HEK293 (cell line): ENCODE measurements around the gene S100B.

Experiments used
- GLI4 ChIP-seq: fragments of 450-650 bp; formaldehyde crosslinking; IDR thresholded peaks from 2 replicates; pipeline ENCODE4 v1.5.1; 2016; ENCODE audit warnings: missing biosample characterization, missing genetic modification characterization
- KLF1 ChIP-seq: fragments of 450-650 bp; formaldehyde crosslinking; IDR thresholded peaks from 2 replicates; pipeline ENCODE4 v1.5.1; 2016; ENCODE audit warnings: missing biosample characterization, missing genetic modification characterization
- KLF7 ChIP-seq: fragments of 450-650 bp; formaldehyde crosslinking; IDR thresholded peaks from 2 replicates; pipeline ENCODE4 v1.5.1; 2016; ENCODE audit warnings: missing biosample characterization, missing genetic modification characterization, borderline replicate concordance
- OVOL3 ChIP-seq: fragments of 450-650 bp; formaldehyde crosslinking; IDR thresholded peaks from 2 replicates; pipeline ENCODE4 v1.5.1; 2016; ENCODE audit warnings: missing biosample characterization, missing genetic modification characterization
- REPIN1 ChIP-seq: fragments of 450-650 bp; formaldehyde crosslinking; IDR thresholded peaks from 2 replicates; pipeline ENCODE4 v1.5.1; 2017; ENCODE audit warnings: missing biosample characterization, missing genetic modification characterization, low read depth
- SP7 ChIP-seq: fragments of 450-650 bp; formaldehyde crosslinking; IDR thresholded peaks from 2 replicates; pipeline ENCODE4 v1.5.1; 2016; ENCODE audit warnings: missing biosample characterization, missing genetic modification characterization
- TCF7L2 ChIP-seq: IDR thresholded peaks from 2 replicates; pipeline ENCODE4 v1.6.1; 2011; ENCODE audit warnings: low read depth, mild to moderate bottlenecking, inconsistent platforms, low read length, moderate library complexity, borderline replicate concordance
- ZBTB10 ChIP-seq: fragments of 450-650 bp; formaldehyde crosslinking; IDR thresholded peaks from 2 replicates; pipeline ENCODE4 v1.5.1; 2016; ENCODE audit warnings: missing biosample characterization, missing genetic modification characterization
- ZBTB21 ChIP-seq: fragments of 450-650 bp; formaldehyde crosslinking; IDR thresholded peaks from 2 replicates; pipeline ENCODE4 v1.5.1; 2017; ENCODE audit warnings: missing biosample characterization, missing genetic modification characterization
- ZBTB8A ChIP-seq: fragments of 450-650 bp; formaldehyde crosslinking; IDR thresholded peaks from 2 replicates; pipeline ENCODE4 v1.5.1; 2016; ENCODE audit warnings: missing biosample characterization, missing genetic modification characterization
- ZFP3 ChIP-seq: fragments of 450-650 bp; formaldehyde crosslinking; IDR thresholded peaks from 2 replicates; pipeline ENCODE4 v1.5.1; 2016; ENCODE audit warnings: low read depth, missing biosample characterization, missing genetic modification characterization
- ZFP69B ChIP-seq: fragments of 450-650 bp; formaldehyde crosslinking; IDR thresholded peaks from 2 replicates; pipeline ENCODE4 v1.5.1; 2016; ENCODE audit warnings: missing biosample characterization, missing genetic modification characterization
- ZNF114 ChIP-seq: fragments of 450-650 bp; formaldehyde crosslinking; IDR thresholded peaks from 2 replicates; pipeline ENCODE4 v1.5.0; 2017; ENCODE audit warnings: missing biosample characterization, missing genetic modification characterization
- ZNF148 ChIP-seq: fragments of 450-650 bp; formaldehyde crosslinking; IDR thresholded peaks from 2 replicates; pipeline ENCODE4 v1.5.0; 2017; ENCODE audit warnings: missing biosample characterization, missing genetic modification characterization, borderline replicate concordance
- ZNF214 ChIP-seq: fragments of 450-650 bp; formaldehyde crosslinking; IDR thresholded peaks from 2 replicates; pipeline ENCODE4 v1.5.1; 2017; ENCODE audit warnings: missing biosample characterization, mild to moderate bottlenecking, missing genetic modification characterization, borderline replicate concordance
- ZNF510 ChIP-seq: fragments of 450-650 bp; formaldehyde crosslinking; IDR thresholded peaks from 2 replicates; pipeline ENCODE4 v1.5.1; 2018; ENCODE audit warnings: mild to moderate bottlenecking, missing genetic modification characterization, missing biosample characterization; ENCODE audit not compliant: insufficient replicate concordance
- ZNF555 ChIP-seq: fragments of 450-650 bp; formaldehyde crosslinking; conservative IDR thresholded peaks from 2 replicates; pipeline ENCODE4 v1.5.1; 2017; ENCODE audit warnings: missing biosample characterization, mild to moderate bottlenecking, missing genetic modification characterization, inconsistent platforms
- ZNF571 ChIP-seq: fragments of 450-650 bp; formaldehyde crosslinking; IDR thresholded peaks from 2 replicates; pipeline ENCODE4 v1.5.0; 2017; ENCODE audit warnings: missing biosample characterization, missing genetic modification characterization
- ZNF624 ChIP-seq: fragments of 450-650 bp; formaldehyde crosslinking; IDR thresholded peaks from 2 replicates; pipeline ENCODE4 v1.5.1; 2017; ENCODE audit warnings: missing biosample characterization, missing genetic modification characterization
- ZNF658 ChIP-seq: fragments of 450-650 bp; formaldehyde crosslinking; IDR thresholded peaks from 2 replicates; pipeline ENCODE4; 2016; ENCODE audit warnings: missing biosample characterization, missing genetic modification characterization
- ZSCAN18 ChIP-seq: fragments of 450-650 bp; formaldehyde crosslinking; IDR thresholded peaks from 2 replicates; pipeline ENCODE4 v1.5.1; 2016; ENCODE audit warnings: missing biosample characterization, missing genetic modification characterization
- TF ChIP-seq, protein P1 (sequence below): fragments of 450-650 bp; formaldehyde crosslinking; IDR thresholded peaks from 2 replicates; pipeline ENCODE4 v1.5.1; 2016; ENCODE audit warnings: missing biosample characterization, missing genetic modification characterization
- TF ChIP-seq, protein P2 (sequence below): fragments of 450-650 bp; formaldehyde crosslinking; IDR thresholded peaks from 2 replicates; pipeline ENCODE4; 2016; ENCODE audit warnings: missing biosample characterization, missing genetic modification characterization
- TF ChIP-seq, protein P3 (sequence below): fragments of 450-650 bp; formaldehyde crosslinking; IDR thresholded peaks from 2 replicates; pipeline ENCODE4 v1.5.1; 2016; ENCODE audit warnings: missing biosample characterization, missing genetic modification characterization
- TF ChIP-seq, protein P4 (sequence below): IDR thresholded peaks from 2 replicates; pipeline ENCODE4 v1.6.1; 2011; ENCODE audit warnings: mild to moderate bottlenecking, low read depth, low read length, borderline replicate concordance

S100B gene

DNA sequence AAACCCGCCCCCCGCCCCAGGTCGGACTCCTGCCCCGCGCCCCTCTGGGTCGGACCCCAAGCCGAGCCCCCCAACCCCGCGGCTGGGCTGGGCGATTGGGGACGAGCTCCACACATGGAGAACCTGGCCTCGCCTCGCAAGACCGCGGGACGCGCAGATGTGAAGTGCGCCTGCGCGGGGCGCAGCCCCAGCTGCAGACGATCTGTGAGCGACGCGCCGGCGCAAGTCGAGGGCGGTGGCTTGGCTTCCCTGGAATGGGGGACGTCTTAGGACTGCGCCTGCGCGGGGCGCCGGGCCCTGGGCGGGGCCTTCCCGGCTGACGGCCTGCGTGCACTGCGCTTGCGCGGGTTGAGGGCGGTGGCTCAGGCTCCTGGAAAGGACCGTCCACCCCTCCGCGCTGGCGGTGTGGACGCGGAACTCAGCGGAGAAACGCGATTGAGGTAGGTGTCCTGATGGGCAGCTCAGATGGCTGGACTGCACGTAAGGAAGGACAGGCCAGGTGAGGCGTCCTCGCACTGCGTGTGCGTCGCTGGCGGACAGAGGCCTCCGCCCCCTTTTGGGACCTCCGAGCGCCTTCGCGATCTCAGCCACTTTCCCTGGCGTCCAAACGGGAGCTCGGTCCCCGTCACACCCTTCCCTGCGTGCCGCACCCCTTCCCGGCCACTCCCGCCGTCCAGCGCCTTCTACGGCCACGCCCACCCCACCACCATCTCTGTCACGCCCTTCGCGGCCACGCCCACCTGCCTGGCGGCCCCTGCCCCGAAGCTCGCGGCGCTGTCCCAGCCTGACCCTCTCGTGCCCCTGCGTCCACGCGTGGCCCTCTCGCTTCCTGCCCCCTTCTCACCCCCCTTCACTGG is 30.7 kb upstream of the S100B start, which contains the start of gene PRMT2 (continued):
- TF ChIP-seq ZSCAN18 (no peak), GLI4 (tag by site-specific recombination) (peak; percentile 94), ZNF510 (tag by site-specific recombination) (no peak), ZBTB21 (peak; percentile 62), TCF7L2 (no peak), OVOL3 (no peak; the same call in 1 of the 2 replicates), ZBTB10 (tag by site-specific recombination) (peak; percentile 96), ZNF114 (tag by site-specific recombination) (no peak), ZNF214 (tag by site-specific recombination) (no peak), SP7 (tag by site-specific recombination) (peak; percentile 94), ZNF148 (tag by site-specific recombination) (no peak), KLF1 (tag by site-specific recombination) (peak; percentile 100), REPIN1 (tag by site-specific recombination) (peak; percentile 91; the same call in 1 of the 2 replicates), ZNF624 (tag by site-specific recombination) (no peak), ZNF658 (tag by site-specific recombination) (no peak), ZFP3 (tag by site-specific recombination) (no peak), ZFP69B (tag by site-specific recombination) (peak; percentile 80; the same call in 1 of the 2 replicates), ZNF571 (tag by site-specific recombination) (no peak), KLF7 (peak; percentile 100), ZNF555 (tag by site-specific recombination) (no peak), ZBTB8A (tag by site-specific recombination) (peak; percentile 94)
- TF ChIP-seq, protein P1, sequence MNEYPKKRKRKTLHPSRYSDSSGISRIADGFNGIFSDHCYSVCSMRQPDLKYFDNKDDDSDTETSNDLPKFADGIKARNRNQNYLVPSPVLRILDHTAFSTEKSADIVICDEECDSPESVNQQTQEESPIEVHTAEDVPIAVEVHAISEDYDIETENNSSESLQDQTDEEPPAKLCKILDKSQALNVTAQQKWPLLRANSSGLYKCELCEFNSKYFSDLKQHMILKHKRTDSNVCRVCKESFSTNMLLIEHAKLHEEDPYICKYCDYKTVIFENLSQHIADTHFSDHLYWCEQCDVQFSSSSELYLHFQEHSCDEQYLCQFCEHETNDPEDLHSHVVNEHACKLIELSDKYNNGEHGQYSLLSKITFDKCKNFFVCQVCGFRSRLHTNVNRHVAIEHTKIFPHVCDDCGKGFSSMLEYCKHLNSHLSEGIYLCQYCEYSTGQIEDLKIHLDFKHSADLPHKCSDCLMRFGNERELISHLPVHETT (tag by site-specific recombination): peak; percentile 96
- TF ChIP-seq, protein P2, sequence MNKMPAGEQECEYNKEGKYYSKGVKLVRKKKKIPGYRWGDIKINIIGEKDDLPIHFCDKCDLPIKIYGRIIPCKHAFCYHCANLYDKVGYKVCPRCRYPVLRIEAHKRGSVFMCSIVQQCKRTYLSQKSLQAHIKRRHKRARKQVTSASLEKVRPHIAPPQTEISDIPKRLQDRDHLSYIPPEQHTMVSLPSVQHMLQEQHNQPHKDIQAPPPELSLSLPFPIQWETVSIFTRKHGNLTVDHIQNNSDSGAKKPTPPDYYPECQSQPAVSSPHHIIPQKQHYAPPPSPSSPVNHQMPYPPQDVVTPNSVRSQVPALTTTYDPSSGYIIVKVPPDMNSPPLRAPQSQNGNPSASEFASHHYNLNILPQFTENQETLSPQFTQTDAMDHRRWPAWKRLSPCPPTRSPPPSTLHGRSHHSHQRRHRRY (tag by site-specific recombination): peak; percentile 95
- TF ChIP-seq, protein P3, sequence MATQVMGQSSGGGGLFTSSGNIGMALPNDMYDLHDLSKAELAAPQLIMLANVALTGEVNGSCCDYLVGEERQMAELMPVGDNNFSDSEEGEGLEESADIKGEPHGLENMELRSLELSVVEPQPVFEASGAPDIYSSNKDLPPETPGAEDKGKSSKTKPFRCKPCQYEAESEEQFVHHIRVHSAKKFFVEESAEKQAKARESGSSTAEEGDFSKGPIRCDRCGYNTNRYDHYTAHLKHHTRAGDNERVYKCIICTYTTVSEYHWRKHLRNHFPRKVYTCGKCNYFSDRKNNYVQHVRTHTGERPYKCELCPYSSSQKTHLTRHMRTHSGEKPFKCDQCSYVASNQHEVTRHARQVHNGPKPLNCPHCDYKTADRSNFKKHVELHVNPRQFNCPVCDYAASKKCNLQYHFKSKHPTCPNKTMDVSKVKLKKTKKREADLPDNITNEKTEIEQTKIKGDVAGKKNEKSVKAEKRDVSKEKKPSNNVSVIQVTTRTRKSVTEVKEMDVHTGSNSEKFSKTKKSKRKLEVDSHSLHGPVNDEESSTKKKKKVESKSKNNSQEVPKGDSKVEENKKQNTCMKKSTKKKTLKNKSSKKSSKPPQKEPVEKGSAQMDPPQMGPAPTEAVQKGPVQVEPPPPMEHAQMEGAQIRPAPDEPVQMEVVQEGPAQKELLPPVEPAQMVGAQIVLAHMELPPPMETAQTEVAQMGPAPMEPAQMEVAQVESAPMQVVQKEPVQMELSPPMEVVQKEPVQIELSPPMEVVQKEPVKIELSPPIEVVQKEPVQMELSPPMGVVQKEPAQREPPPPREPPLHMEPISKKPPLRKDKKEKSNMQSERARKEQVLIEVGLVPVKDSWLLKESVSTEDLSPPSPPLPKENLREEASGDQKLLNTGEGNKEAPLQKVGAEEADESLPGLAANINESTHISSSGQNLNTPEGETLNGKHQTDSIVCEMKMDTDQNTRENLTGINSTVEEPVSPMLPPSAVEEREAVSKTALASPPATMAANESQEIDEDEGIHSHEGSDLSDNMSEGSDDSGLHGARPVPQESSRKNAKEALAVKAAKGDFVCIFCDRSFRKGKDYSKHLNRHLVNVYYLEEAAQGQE (tag by site-specific recombination): peak; percentile 89
- TF ChIP-seq, protein P4, sequence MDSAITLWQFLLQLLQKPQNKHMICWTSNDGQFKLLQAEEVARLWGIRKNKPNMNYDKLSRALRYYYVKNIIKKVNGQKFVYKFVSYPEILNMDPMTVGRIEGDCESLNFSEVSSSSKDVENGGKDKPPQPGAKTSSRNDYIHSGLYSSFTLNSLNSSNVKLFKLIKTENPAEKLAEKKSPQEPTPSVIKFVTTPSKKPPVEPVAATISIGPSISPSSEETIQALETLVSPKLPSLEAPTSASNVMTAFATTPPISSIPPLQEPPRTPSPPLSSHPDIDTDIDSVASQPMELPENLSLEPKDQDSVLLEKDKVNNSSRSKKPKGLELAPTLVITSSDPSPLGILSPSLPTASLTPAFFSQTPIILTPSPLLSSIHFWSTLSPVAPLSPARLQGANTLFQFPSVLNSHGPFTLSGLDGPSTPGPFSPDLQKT: no peak
